Keratinocyte (primary cell): Measurements from ENCODE around the gene CSNK1G2. TPM values are rescaled to one million over a fixed set of nuclear protein-coding genes. Genes with fewer than 3 reads are reported as not detected.

Experiments used
- DNase-seq: peaks from one replicate; pipeline ENCODE4 v3.0.0-alpha.2; 2011; ENCODE audit warnings: low read depth, missing footprints, low spot score
- FAIRE-seq: peaks from 2 replicates; lab custom pipeline; 2011; peaks lifted over from hg19 to GRCh38; lab: Jason Lieb, UNC
- H2AFZ ChIP-seq: 2 replicates; pipeline ENCODE4 v1.6.0; 2012; ENCODE audit warnings: low read length, control low read depth, inconsistent platforms; ENCODE audit not compliant: control insufficient read depth
- H3K27ac ChIP-seq: 2 replicates; pipeline ENCODE4 v1.5.1; 2011; ENCODE audit warnings: low read length; ENCODE audit not compliant: control insufficient read depth, insufficient read depth
- H3K27me3 ChIP-seq: 3 replicates; pipeline ENCODE4 v1.6.0; 2011; ENCODE audit warnings: low read length; ENCODE audit not compliant: control insufficient read depth, insufficient read depth; ENCODE audit errors: extremely low read depth
- H3K36me3 ChIP-seq, 2 experiments: 2 replicates in 1 of 2; 3 replicates in 1 of 2; pipeline ENCODE4 v1.5.1; 2011; ENCODE audit warnings: low read length in 2 of 2, mild to moderate bottlenecking in 1 of 2; ENCODE audit not compliant: control insufficient read depth in 2 of 2, insufficient read depth in 2 of 2; ENCODE audit errors: extremely low read depth in 1 of 2
- H3K4me1 ChIP-seq: 3 replicates; pipeline ENCODE4 v1.5.1; 2011; ENCODE audit warnings: low read length; ENCODE audit not compliant: control insufficient read depth, insufficient read depth; ENCODE audit errors: extremely low read depth
- H3K4me2 ChIP-seq: 3 replicates; pipeline ENCODE4 v1.6.0; 2011; ENCODE audit warnings: low read depth, low read length; ENCODE audit not compliant: control insufficient read depth, insufficient read depth; ENCODE audit errors: extremely low read depth
- H3K4me3 ChIP-seq, 3 experiments: fragments of 200-600 bp in 1 of 3; sonication (generic) in 1 of 3; 2 replicates in 2 of 3; 3 replicates in 1 of 3; pipeline ENCODE4 v1.5.1; 2011 to 2016; ENCODE audit warnings: low read length in 3 of 3, mild to moderate bottlenecking in 3 of 3, control low read depth in 2 of 3, inconsistent platforms in 1 of 3, low read depth in 1 of 3, mixed read lengths in 1 of 3, mixed run types in 1 of 3, moderate library complexity in 1 of 3; ENCODE audit not compliant: control insufficient read depth in 2 of 3, insufficient read depth in 2 of 3; ENCODE audit errors: extremely low read depth in 1 of 3
- H3K79me2 ChIP-seq: 2 replicates; pipeline ENCODE4 v1.6.0; 2012; ENCODE audit warnings: low read length; ENCODE audit not compliant: control insufficient read depth, insufficient read depth
- H3K9ac ChIP-seq: 3 replicates; pipeline ENCODE4 v1.6.0; 2011; ENCODE audit warnings: low read length; ENCODE audit not compliant: control insufficient read depth, insufficient read depth; ENCODE audit errors: extremely low read depth
- H3K9me1 ChIP-seq: 3 replicates; pipeline ENCODE4 v1.6.0; 2011; ENCODE audit warnings: low read length; ENCODE audit not compliant: control insufficient read depth, insufficient read depth; ENCODE audit errors: extremely low read depth
- H3K9me3 ChIP-seq: 2 replicates; pipeline ENCODE4 v1.5.1; 2012; ENCODE audit warnings: low read depth, low read length; ENCODE audit not compliant: control insufficient read depth
- H4K20me1 ChIP-seq: 3 replicates; pipeline ENCODE4 v1.6.0; 2011; ENCODE audit warnings: low read length; ENCODE audit not compliant: control insufficient read depth, insufficient read depth; ENCODE audit errors: extremely low read depth
- EZH2 ChIP-seq: IDR thresholded peaks from one replicate; pipeline ENCODE4 v1.6.1; 2012; ENCODE audit warnings: inconsistent platforms, mild to moderate bottlenecking, low read length, moderate library complexity
- dilution Hi-C: fragments of 300-500 bp; cut with MboI; formaldehyde crosslinking; loops from one replicate; pipeline ENCODE4 v1.7.0; 2020; ENCODE audit warnings: low sequenced_read_pairs; ENCODE audit not compliant: extremely low pct_ligation_motif_present
- polyA plus RNA-seq, 5 experiments: library from polyadenylated mRNA; depleted of rRNA in 3 of 5; stranded (reverse) in 3 of 5; stranded (forward) in 1 of 5; unstranded in 1 of 5; fragments of >200 nt; gene quantifications; 1 replicate in 1 of 5; 2 replicates in 3 of 5; 3 replicates in 1 of 5; pipeline versions ENCODE4 v1.2.1 to v1.2.3, GENCODE V29; 2011 to 2012; ENCODE audit warnings: missing spikeins in 2 of 5, low read depth in 1 of 5, low replicate concordance in 1 of 5
- TF ChIP-seq, protein P1 (sequence below), 3 experiments: IDR thresholded peaks in 1 of 3; conservative IDR thresholded peaks in 1 of 3; optimal IDR thresholded peaks in 1 of 3; 2 replicates in 2 of 3; 3 replicates in 1 of 3; pipeline versions ENCODE3 to v1.5.1; 2011; ENCODE audit warnings: low read length in 3 of 3, mild to moderate bottlenecking in 3 of 3, moderate library complexity in 2 of 3, control low read depth in 1 of 3, inconsistent platforms in 1 of 3; ENCODE audit not compliant: insufficient read depth in 2 of 3; ENCODE audit errors: extremely low read depth in 1 of 3

Gene CSNK1G2
- polyA plus RNA-seq, 1 donor (not counting 4 experiments of a cell fraction or from before 2014, with no cell fraction given): 34.9 TPM

DNA sequence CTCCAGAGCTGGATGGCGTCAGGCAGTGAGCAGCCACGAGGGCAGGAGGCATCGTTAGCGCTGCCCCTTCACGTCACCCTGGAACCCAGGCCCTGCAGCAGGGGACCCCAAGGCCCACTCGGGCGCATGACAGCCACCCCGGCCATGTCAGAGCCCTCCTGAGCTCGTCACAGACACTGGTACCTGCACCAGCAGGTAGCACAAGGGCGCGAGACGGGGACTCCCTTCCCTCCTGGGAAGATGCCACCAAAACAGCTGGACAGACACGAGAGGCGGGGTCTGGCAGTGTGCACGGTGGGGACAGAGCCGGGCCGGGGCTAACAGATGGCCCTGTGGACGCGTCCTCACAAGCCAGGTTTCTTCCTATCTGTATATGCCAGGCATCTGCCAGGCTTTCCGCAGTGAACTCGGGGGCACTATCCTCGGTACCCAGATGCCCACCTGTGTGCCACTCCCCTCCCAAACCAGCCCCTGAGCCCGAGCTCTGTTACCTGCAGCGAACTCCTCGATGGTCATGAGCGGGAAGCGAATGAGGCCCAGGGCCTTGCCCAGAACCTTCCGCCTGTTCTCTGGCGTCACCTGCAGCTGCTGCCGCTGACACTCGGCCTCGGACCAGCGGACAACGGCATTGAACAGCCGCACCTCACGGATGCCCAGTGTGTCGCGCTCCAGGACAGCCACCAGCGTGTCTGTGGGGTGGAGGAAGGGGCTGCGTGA lies 48.7 kb downstream of the CSNK1G2 start:
- TF ChIP-seq, protein P1, sequence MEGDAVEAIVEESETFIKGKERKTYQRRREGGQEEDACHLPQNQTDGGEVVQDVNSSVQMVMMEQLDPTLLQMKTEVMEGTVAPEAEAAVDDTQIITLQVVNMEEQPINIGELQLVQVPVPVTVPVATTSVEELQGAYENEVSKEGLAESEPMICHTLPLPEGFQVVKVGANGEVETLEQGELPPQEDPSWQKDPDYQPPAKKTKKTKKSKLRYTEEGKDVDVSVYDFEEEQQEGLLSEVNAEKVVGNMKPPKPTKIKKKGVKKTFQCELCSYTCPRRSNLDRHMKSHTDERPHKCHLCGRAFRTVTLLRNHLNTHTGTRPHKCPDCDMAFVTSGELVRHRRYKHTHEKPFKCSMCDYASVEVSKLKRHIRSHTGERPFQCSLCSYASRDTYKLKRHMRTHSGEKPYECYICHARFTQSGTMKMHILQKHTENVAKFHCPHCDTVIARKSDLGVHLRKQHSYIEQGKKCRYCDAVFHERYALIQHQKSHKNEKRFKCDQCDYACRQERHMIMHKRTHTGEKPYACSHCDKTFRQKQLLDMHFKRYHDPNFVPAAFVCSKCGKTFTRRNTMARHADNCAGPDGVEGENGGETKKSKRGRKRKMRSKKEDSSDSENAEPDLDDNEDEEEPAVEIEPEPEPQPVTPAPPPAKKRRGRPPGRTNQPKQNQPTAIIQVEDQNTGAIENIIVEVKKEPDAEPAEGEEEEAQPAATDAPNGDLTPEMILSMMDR (optimal IDR thresholded peaks at IDR 0.05 in 1 of 3, IDR thresholded peaks at IDR 0.05 in 1 of 3, conservative IDR thresholded peaks at IDR 0.05 in 1 of 3; ENCODE audit: extremely low read depth in 1 of 3, insufficient read depth in 2 of 3, low read length in 3 of 3): no peak
- H2AFZ ChIP-seq: no peak overlapping the region
- H3K4me2 ChIP-seq: no peak overlapping the region
- peaks cover 29 to 34% of the 10 kb centered on the region in 2 experiments for H3K36me3 ChIP-seq
- dilution Hi-C loops: no loop called here
- H3K27ac ChIP-seq: no peak overlapping the region
- no peaks in the 10 kb centered on the region for H3K9me1 ChIP-seq
- no peaks in the 10 kb centered on the region for H3K27me3 ChIP-seq
- no peak overlapping the region for H3K9ac ChIP-seq
- H3K79me2 ChIP-seq: no peaks in the 10 kb centered on the region
- FAIRE-seq: no peak
- H3K4me3 ChIP-seq: no peak overlapping the region
- H4K20me1 ChIP-seq: peaks cover 2% of the 10 kb centered on the region
- no peaks in the 10 kb centered on the region for H3K4me1 ChIP-seq
- no peak for DNase-seq
- no peaks in the 10 kb centered on the region for H3K9me3 ChIP-seq

DNA sequence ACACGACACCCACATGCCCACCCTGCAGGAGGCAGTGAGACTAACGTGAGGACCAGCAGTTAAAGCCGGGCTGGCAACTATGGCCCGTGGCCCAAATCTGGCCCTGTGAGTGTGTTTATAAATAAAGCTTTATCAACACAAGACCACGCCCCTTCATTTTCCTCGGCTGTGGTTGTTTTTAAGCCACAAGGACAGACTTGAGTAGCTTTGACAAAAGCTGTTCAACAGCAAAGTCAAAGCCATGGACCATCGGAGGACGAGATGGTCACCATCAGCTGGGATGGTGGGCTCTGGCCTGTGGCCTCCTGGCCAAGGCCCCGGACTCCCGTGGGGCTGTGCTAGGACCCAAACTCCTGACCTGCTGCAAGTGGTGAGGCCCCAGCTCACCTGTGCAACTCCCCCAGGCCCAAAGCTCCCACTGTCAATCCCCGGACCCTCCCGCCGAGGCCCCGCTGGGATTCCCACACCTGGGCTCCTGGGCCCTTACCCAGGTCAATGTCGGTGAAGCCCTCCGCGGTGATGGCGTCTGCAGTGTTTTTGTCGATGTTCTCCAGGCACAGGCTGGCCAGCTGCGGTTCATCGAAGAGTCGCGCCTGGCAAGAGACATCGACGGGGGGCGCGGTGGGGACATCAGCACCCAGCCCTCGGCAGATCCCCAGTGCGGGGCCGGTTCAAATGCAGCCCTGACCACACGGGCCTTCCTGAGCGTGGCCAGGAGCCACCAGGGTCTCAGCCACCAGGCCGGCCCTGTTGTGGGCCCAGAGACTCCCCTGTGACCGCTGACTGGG lies 49.5 kb downstream of the CSNK1G2 start:
- Histone ChIP-seq H3K9me1 (no peaks in the 10 kb centered on the region), H4K20me1 (peaks cover 2% of the 10 kb centered on the region), H3K36me3 (peaks cover 29 to 34% of the 10 kb centered on the region in 2 experiments), H3K4me1 (no peaks in the 10 kb centered on the region), H3K27ac (no peak overlapping the region), H3K4me3 (no peak overlapping the region), H2AFZ (no peak overlapping the region), H3K9ac (no peak overlapping the region), H3K79me2 (no peaks in the 10 kb centered on the region), H3K4me2 (no peak overlapping the region), H3K27me3 (no peaks in the 10 kb centered on the region), H3K9me3 (no peaks in the 10 kb centered on the region)
- FAIRE-seq (no peak), DNase-seq (no peak)
- dilution Hi-C loops: no loop called here
- TF ChIP-seq, protein P1 (optimal IDR thresholded peaks at IDR 0.05 in 1 of 3, IDR thresholded peaks at IDR 0.05 in 1 of 3, conservative IDR thresholded peaks at IDR 0.05 in 1 of 3; ENCODE audit: extremely low read depth in 1 of 3, insufficient read depth in 2 of 3, low read length in 3 of 3): no peak
- no peak for TF ChIP-seq EZH2
